ENCODE results near the gene ZC3H8. TPM values are rescaled to one million over a fixed set of nuclear protein-coding genes. Genes with fewer than 3 reads are reported as not detected.
A peak's percentile ranks its signal among the peaks of the same experiment; 100 is the strongest.
"Not testable (repeated sequence)": the region's sequence is repeated elsewhere in the genome, so short reads cannot be mapped to it uniquely, and the experiment has no call there.

ZC3H8 gene
- total RNA-seq = 2.4 and 4.2 TPM in 2 replicates

GRCh38 chr2:112254466-112255240, at the start of gene ZC3H8:
Gene ZC3H8 (minus strand): TSS chr2:112255042. CDS start chr2:112254981, 61 bp downstream.
- peak; percentile 87 to 95 for DNase-seq (ENCODE audit: low read depth in 2 of 2)

- DNase-seq (ENCODE audit: low read depth in 2 of 2) = no peak
Observed at GRCh38 chr2:112304298-112304941, 49.6 kb upstream of the ZC3H8 start.

DNA sequence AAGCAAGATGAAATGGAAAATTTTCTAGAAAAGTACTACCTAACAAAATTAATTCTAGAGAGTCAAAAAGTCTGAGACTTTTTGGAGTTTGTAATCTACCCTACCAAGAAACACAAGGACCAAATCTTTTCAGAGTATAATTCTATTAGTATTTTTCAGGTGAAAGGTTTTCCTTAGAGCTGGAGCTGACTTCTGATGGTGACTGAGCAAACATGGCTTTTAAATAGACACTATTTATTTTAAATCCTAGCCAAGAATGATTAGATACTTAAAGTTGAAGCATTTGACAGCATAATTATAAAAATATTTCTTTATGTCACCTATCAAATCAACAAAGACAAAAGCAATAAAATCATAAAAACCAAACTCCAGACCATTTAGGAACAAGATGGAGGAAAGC, 47.1 kb upstream of the ZC3H8 start:
- DNase-seq (ENCODE audit: low read depth in 2 of 2) = no peak

GRCh38 chr2:112301171-112301584, 46.3 kb upstream of the ZC3H8 start:
- no peak for DNase-seq (ENCODE audit: low read depth in 2 of 2)

GRCh38 chr2:112296407-112296806, 41.6 kb upstream of the ZC3H8 start:
- no peak for DNase-seq (ENCODE audit: low read depth in 2 of 2)

DNA sequence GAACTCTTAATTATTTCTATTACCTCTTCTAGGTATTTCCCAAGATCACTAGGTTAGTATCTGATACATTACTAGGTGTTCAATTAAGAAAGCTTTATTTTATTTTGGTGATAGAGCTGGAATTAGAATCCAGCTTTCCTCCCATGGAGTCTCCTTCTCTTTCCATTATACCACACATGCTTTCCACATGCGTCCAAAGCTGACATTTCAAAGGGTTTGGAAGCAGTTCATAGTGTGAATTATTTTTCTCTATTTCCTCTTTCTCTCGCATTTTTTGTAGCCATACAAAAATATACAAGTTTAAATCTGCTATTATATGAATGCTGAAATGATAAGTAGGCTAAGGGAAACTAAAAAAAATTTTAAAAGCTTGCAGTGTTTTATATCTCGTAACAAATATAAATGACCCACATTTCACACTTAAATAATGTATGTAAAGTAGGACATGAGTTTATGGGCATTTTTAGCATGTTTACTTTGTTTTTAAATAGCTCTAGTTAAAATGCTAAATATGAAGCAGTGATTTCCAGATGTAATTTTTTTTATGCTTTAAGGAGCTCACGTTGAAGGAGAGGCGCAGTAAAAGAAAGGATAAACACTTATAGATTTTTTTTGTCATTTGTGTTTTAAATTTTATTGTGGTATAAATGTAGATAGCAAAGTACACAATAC, 40.7 kb upstream of the ZC3H8 start:
- peak in 1 of 2 donors; percentile 20 for DNase-seq (ENCODE audit: low read depth in 2 of 2)

- DNase-seq (ENCODE audit: low read depth in 2 of 2) = no peak
Observed at GRCh38 chr2:112293636-112294401, 39.0 kb upstream of the ZC3H8 start.

DNA sequence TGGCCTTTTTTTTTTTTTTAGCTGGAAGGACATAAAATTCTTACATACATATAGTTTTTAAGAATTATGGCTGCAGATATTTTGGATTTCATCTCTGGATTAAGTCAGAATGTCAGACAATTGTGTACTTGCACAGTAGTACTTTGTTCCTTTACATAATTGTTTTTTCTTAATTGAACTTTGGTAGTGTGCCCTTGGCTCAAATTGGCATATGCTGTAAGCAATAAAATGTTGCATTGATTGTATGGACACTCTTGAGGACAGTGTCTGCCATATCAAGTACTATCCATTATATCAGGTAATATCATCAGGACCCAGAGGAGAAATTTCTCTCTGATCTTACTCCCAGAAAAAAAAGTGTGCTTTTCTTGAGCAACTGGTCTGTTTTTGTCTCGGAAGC, 35.8 kb upstream of the ZC3H8 start:
- no peak for DNase-seq (ENCODE audit: low read depth in 2 of 2)

- DNase-seq (ENCODE audit: low read depth in 2 of 2) = peak in 1 of 2 donors; percentile 2
Observed at GRCh38 chr2:112290088-112290487, 35.2 kb upstream of the ZC3H8 start.

- DNase-seq (ENCODE audit: low read depth in 2 of 2) = not testable (repeated sequence)
Observed at GRCh38 chr2:112283535-112283934, 28.7 kb upstream of the ZC3H8 start.

- DNase-seq (ENCODE audit: low read depth in 2 of 2) = not testable (repeated sequence)
Observed at GRCh38 chr2:112282066-112282465, 27.2 kb upstream of the ZC3H8 start.

GRCh38 chr2:112277596-112278220, 22.9 kb upstream of the ZC3H8 start:
- no peak for DNase-seq (ENCODE audit: low read depth in 2 of 2)

DNA sequence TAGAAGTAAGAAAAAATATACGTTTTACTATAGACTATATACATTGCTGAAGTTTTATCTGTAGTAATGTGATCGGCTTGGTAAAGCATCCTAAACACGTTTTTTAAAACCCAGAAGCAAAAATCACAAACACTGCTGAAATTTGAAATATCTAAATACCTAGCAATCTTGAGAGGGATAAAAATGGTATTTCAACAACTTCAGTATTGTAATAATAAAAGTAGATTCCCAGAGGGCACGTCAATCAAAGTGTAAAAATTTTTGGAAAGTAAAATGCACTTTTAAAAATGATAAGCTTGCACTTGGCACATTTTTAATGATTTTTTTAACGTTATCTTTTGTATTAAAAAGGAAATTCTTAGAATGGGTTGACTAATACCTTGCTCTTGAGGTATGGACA, 22.1 kb upstream of the ZC3H8 start:
- DNase-seq (ENCODE audit: low read depth in 2 of 2) = no peak

DNA sequence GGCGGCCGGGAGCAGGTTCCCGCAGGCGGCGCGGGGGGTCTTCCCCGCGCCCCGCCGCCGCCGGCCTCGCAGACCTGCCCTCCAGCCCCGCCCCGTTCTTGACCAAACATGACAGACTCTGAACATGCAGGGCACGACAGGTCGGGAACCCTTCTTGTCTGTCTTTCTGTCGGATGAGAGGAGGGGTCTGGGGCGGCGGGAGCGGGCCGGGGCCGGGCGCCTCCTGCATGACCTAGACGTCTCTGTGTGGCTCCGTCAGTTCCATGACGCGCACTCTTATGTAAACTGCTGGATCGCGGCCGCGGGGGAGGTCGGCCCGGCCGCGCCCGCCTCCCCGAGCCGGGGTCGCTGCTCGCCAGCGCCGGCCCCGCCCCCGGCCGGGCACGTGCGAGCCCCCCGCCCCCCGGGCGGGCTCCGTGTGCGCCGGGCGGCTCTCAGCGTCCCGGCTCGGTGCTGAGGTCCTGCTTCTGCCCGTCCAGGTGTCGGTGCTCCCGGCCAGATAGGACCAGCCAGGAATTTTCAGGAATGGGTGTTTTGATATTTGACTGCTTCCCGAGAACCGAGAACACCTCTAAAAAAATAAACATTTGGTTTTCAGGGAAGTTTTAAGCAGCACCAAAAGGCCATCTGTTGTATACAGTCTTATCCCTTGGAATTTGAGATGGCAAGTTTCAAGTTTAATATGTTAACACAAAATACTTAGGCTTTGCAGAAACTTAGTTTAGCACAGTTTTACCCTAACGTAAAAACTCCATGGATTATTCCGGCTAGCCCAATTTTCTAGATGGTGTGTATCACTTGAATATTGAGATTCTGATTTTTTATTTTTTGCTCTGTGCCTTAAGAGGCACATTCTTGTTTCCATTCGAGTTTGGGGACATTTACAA, 21.3 kb upstream of the ZC3H8 start:
- DNase-seq (ENCODE audit: low read depth in 2 of 2) = peak; percentile 87 to 96

DNA sequence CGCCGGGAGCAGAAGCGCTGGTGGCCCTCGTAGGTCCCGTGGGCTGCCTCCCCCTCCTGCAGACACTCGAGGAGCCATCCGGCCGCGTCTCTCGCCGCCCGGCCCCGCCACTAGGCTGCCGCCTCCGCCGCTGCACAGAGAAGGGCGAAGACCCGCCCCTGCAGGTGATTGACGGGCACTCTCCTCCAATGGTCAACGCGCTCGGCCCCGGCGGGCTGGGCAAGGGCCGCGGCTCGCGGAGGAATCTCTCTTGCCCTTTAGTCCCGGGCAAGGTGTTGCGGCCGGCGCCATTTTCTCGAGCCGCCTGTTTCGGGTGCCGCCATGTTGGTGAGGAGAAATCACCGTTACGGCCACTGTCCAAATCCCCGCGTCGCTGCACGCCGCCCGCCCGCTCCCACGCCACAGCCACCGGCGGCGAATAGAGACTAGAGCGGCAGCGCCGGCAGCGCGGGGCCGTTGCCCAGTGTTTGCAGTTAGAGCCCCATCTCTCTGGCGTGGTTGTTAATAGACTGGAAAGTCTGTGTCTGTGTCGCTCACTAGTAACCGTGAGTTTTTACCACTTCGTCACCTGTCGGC, 20.6 kb upstream of the ZC3H8 start, which contains the start of gene ZC3H6:
Gene ZC3H6 (plus strand): TSS at position 287 of the 576 bp plus-strand sequence. CDS start 398 bp downstream, outside the sequence.
- DNase-seq (ENCODE audit: low read depth in 2 of 2) = peak; percentile 99

DNA sequence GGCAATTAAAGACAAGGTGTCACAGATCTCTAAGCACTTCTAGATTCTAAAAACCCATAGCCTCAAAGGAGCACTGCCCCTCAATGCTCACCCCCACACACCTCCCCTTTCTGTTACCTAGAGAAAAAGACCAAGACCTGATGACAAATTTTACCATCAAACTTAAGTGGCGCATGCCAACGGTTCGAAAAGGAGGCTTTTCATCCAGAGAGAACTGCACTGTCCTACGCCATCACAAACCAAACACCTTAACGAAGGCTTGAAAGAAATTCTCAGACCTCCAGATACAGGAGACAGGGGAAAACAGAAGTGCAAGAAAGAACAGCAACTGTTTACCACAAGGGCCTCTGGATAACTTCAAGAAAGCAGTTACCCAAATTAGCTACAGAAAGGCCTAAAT, 18.5 kb upstream of the ZC3H8 start:
- no peak for DNase-seq (ENCODE audit: low read depth in 2 of 2)

DNA sequence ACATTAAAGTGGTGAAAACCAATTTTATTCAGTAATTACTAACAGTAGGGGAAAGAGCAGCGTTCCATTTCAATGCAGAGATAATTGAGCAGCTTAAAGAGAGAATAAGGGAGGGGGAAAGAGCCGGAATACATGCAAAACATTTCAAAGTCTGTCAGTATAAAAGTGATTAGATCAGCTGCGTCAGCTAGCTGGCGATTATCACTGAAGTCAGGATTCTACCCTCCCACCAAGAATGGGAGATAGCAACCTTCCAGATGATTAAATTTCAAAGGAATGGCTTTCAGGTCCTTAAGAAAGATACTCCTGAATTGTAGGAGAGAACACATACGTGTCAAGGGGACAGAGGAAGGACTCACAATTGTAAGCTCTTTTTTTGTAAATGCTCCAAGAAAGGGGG, 17.8 kb upstream of the ZC3H8 start:
- DNase-seq (ENCODE audit: low read depth in 2 of 2) = no peak

- no peak for DNase-seq (ENCODE audit: low read depth in 2 of 2)
Observed at GRCh38 chr2:112268547-112268946, 13.7 kb upstream of the ZC3H8 start.

DNA sequence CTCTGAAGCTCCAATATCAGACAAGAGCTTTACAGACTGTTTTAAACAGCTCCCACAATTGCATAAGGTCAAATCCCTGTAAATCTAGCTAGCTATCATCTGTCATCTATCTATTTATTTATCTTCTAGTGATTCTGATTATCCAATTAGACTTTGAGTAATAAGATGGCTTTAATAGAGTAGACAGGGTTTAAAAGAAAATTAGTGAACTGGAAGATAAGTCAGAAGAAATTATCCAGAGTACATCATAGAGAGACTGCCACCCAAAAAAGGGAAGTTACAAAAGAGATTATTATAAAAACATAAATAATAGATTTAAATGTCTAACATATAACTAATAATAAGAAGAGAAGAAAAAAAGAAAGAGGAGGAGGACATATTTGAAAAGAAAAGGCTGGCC, 8.0 kb upstream of the ZC3H8 start:
- DNase-seq (ENCODE audit: low read depth in 2 of 2) = no peak

DNA sequence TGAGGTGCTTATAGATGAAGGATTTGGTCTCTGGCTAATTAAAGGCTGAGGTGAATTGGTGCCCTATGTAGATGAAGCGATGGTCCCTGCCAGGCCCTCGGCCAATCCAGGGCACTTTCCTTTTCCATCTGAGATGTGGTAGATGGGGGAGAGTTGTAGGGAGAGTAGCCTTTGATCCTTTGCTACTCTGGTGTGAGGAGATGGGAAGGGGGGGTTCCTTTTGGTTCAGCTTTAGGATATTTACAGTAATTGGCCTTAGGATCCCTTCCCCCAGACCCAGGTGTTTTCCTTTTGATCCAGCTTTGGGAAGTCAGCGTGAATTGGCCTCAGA, 5.4 kb upstream of the ZC3H8 start:
- no peak for DNase-seq (ENCODE audit: low read depth in 2 of 2)
